NT2/D1 (cell line): Measurements from ENCODE around the gene RPTOR.

ENCODE experiments used
- DNase-seq: peaks from one replicate; pipeline ENCODE4 v3.0.0-alpha.2; 2011; ENCODE audit warnings: low read depth, low spot score
- H3K27me3 ChIP-seq: 2 replicates; pipeline ENCODE4 v1.6.0; 2011; ENCODE audit warnings: mild to moderate bottlenecking; ENCODE audit not compliant: insufficient read length, insufficient read depth
- H3K36me3 ChIP-seq: 2 replicates; pipeline ENCODE4 v1.6.1; 2011; ENCODE audit warnings: mild to moderate bottlenecking, low read length, mixed read lengths; ENCODE audit not compliant: insufficient read depth, insufficient read length
- H3K4me1 ChIP-seq: 2 replicates; pipeline ENCODE4 v1.5.1; 2011; ENCODE audit not compliant: insufficient read depth, insufficient read length
- H3K4me3 ChIP-seq: 2 replicates; pipeline ENCODE4 v1.5.1; 2011; ENCODE audit warnings: low read depth; ENCODE audit not compliant: insufficient read length
- H3K9ac ChIP-seq: 2 replicates; pipeline ENCODE4 v1.6.0; 2011; ENCODE audit warnings: low read depth; ENCODE audit not compliant: insufficient read length
- H3K9me3 ChIP-seq: 2 replicates; pipeline ENCODE4 v1.5.1; 2011; ENCODE audit warnings: mild to moderate bottlenecking, low read length; ENCODE audit not compliant: insufficient read depth
- SUZ12 ChIP-seq: IDR thresholded peaks from 2 replicates; pipeline ENCODE4 v1.6.1; 2011; ENCODE audit not compliant: insufficient read length, insufficient read depth; ENCODE audit errors: extremely low read depth
- YY1 ChIP-seq: IDR thresholded peaks from 2 replicates; pipeline ENCODE4 v1.6.1; 2011; ENCODE audit not compliant: insufficient read length, insufficient read depth
- ZNF274 ChIP-seq: IDR thresholded peaks from 2 replicates; pipeline ENCODE4 v1.6.1; 2011; ENCODE audit warnings: mild to moderate bottlenecking, low read depth, low read length

Gene RPTOR

DNA sequence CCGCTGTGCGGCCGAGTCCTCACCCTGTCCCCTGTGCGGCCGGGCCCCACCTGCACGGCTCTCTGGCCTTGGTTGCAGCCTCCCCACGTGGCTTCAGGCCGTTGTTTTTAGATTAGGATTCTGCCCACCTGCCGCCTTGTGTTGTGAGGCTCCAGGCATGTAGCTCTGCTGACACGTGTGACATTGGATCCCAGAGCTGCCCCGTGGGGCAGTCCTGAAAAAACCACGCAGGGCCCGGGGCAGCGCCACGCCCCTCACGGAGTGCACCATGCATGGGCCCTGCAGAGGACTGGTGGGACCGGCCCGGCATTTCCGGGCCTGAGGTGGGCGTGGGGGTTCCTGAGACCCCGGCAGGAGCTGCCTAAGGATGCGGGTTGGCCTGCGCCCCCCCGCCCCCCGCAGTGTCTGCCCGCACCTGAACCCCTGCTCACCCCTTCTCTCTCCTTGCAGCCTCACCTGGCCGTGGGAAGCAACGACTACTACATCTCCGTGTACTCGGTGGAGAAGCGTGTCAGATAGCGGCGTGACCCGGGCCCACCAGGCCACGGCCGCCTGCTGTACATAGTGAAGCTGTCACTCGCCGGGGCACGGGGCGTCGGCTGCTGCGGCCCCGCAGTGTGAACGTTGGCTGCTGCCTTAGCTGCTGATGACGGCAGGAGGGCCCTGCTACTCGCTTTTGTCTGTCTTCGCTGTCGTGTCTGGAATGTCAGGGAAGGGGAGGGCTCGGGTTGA, 419.3 kb downstream of the RPTOR start:
- no peaks in the 10 kb centered on the region for H3K27me3 ChIP-seq
- DNase-seq = no peak
- peak overlapping the region; percentile 56 for H3K9ac ChIP-seq
- H3K9me3 ChIP-seq = no peaks in the 10 kb centered on the region
- H3K4me1 ChIP-seq = peaks cover 20% of the 10 kb centered on the region
- no peak for TF ChIP-seq YY1
- no peak for TF ChIP-seq ZNF274
- no peak for TF ChIP-seq SUZ12
- peaks cover 19% of the 10 kb centered on the region for H3K36me3 ChIP-seq
- no peak overlapping the region for H3K4me3 ChIP-seq

DNA sequence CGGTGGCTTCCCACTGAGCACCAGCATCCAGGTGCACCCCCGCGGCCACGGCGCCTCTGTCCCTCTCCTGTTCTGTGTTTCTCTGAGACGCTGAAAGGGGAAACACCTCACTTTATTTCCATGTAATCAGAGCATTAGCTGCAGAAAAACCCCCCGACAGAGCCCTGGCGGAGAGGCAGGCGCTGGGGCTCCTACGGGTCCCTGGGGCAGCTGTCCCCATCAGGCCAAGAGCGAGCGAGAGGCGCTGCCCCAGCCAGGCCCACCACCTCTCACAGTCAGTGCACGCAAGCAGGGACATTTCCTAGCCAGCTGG, 419.9 kb downstream of the RPTOR start:
- no peaks in the 10 kb centered on the region for H3K27me3 ChIP-seq
- no peaks in the 10 kb centered on the region for H3K9me3 ChIP-seq
- H3K4me1 ChIP-seq = peaks cover 17% of the 10 kb centered on the region
- no peak overlapping the region for H3K9ac ChIP-seq
- DNase-seq = no peak
- H3K36me3 ChIP-seq = peaks cover 19% of the 10 kb centered on the region
- no peak for TF ChIP-seq ZNF274
- TF ChIP-seq YY1 = no peak
- H3K4me3 ChIP-seq = no peak overlapping the region

DNA sequence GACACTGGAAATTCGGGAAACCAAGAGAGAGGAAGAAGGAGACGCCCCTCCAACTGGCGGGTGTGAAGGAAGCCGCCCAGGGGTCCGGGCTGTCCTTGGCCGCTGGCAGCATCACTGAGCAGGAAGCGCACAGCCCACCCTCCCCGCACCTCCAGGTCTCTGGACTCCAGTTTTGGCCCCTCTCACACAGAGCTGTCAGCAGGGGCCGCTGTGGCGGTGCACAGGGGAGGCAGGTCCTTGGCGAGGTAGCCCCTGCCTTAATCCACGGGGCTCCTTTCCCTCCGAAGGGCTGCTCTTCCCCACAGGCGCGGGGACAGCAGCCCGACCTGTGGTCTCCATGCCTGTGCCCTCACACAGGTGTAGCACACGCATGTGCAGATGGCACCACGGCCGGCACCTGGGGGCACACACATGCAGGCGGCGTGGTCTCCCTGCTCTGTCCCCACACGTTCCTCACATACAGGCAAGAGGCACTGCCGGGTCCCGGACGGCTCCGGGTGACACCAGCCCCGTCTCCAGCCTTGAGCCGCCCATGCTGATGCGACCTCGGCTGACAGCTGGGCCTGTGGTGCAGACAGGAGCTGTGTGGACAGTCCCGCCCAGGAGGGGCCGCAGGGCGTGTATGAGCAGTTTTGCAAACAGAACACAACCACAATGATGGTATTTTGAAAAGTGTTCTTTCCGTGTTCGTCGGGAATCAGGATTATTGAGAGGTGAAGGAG, 420.4 kb downstream of the RPTOR start:
- Histone ChIP-seq H3K4me3 (no peak overlapping the region), H3K9me3 (no peaks in the 10 kb centered on the region), H3K4me1 (peaks cover 19% of the 10 kb centered on the region), H3K27me3 (no peaks in the 10 kb centered on the region), H3K36me3 (peaks cover 19% of the 10 kb centered on the region), H3K9ac (no peak overlapping the region)
- no peak for TF ChIP-seq YY1
- no peak for TF ChIP-seq SUZ12
- TF ChIP-seq ZNF274 = no peak
- DNase-seq = no peak

DNA sequence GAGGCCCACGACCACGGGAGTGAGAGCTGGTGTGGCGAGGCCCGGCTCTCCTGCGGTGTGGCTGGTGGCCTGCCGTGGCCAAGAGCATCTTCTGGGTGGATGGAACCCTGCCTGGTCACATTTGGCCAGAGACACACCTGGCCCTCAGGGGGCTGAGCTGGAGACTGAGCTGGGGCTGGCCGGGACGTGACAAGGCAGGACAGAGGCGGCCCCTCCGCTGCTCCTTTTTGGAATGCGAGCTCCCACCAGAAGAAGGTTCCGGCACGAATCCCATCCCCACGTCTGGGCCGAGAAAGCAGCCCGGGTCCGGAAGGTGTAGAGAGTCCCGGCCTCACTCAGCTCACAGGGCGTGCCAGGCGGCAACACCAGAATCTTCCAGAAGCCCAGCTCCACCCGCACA, 421.0 kb downstream of the RPTOR start:
- H3K4me3 ChIP-seq = no peak overlapping the region
- peaks cover 14% of the 10 kb centered on the region for H3K36me3 ChIP-seq
- no peak overlapping the region for H3K9ac ChIP-seq
- no peaks in the 10 kb centered on the region for H3K27me3 ChIP-seq
- H3K9me3 ChIP-seq = no peaks in the 10 kb centered on the region
- H3K4me1 ChIP-seq = peaks cover 23% of the 10 kb centered on the region
- TF ChIP-seq SUZ12 (no peak), ZNF274 (no peak), YY1 (no peak)
- no peak for DNase-seq

DNA sequence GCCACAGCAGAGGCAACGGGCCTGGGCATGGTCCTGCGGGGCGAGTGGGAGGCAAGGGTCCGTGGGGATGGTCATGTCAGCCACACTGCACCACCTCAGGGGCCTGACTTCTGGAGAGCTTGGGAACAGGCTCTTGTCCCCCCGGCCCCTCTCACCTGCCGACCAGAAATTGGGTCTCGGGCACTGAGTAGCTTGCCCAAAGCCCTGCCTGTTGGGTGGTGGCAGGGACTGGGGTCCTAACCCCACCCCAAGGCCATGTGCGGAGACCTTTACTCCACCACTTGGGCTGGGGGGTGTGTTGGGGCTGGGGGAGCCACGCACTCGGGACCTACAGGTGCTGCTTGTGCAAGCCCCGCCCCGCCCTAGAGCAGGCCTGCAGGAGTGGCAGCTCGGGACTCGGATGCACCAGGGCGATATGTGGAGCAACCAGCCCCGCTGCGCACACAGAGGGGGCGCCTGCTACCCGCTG, 422.8 kb downstream of the RPTOR start:
- Histone ChIP-seq H3K4me3 (no peak overlapping the region), H3K9ac (no peak overlapping the region), H3K27me3 (no peaks in the 10 kb centered on the region), H3K4me1 (peaks cover 28% of the 10 kb centered on the region), H3K36me3 (peaks cover 9% of the 10 kb centered on the region), H3K9me3 (no peaks in the 10 kb centered on the region)
- no peak for TF ChIP-seq SUZ12
- no peak for TF ChIP-seq ZNF274
- TF ChIP-seq YY1 = no peak
- DNase-seq = no peak

DNA sequence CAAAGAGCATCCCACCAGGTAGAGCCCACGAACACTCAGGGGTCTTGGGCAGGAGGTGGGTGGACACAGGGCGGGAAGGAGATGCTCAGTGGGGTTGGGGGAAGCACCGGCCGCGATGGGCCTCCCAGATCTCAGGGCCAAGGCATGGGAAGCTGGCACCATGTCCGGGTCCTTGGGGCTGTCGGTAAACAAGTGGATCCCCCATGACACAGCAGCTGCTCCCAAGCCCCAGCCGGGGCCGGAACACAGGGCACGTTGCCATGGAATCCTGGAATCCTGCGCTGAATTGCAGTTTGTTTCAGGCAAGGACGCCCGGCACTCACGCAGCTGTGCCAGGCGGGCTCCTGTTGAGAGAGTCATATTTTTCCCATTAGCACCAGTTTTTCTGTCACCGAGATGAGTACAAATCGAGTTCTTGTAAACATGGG, 424.0 kb downstream of the RPTOR start:
- Histone ChIP-seq H3K27me3 (no peaks in the 10 kb centered on the region), H3K4me1 (peaks cover 28% of the 10 kb centered on the region), H3K4me3 (no peak overlapping the region), H3K36me3 (peaks cover 9% of the 10 kb centered on the region), H3K9ac (no peak overlapping the region), H3K9me3 (no peaks in the 10 kb centered on the region)
- DNase-seq = no peak
- no peak for TF ChIP-seq YY1
- no peak for TF ChIP-seq SUZ12

DNA sequence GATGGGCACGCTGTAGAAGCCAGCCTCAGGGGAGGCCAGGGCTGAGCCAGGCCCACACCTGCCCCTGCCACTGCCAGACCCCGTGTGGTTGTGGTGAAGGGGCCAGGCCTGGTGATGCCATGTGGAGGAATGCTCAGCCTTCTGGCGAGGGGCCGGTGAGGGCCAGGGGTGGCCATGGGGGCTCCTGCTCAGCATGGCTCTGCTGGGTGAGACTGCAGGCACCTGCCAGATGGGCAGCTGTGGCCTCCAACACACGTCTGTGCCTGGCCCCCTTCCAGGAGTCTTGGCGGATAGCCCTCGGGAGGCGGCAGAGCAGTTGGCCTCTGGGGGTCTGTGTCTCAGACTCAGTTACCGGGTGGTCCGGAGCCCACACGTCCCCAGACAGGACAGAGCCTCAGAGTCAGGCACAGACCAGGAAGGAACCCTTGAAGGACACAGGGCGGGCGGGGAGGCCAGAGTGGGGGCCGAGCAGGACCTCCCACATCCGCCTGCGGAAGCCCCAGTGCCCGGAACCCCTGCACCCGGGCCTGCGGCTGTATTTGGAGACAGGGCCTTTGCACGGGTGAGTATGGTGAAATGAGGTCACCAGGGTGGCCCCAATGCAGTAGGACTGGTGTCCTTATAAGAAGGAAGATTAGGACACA, 424.5 kb downstream of the RPTOR start:
- H3K36me3 ChIP-seq = peaks cover 9% of the 10 kb centered on the region
- no peak overlapping the region for H3K9ac ChIP-seq
- peaks cover 26% of the 10 kb centered on the region for H3K4me1 ChIP-seq
- H3K9me3 ChIP-seq = no peaks in the 10 kb centered on the region
- TF ChIP-seq YY1 = no peak
- TF ChIP-seq ZNF274 = no peak
- no peak for TF ChIP-seq SUZ12
- no peak for DNase-seq
- H3K4me3 ChIP-seq = no peak overlapping the region
- no peaks in the 10 kb centered on the region for H3K27me3 ChIP-seq
